PC-9 (cell line): Measurements from ENCODE around the gene HBG2. TPM values are rescaled to one million over a fixed set of nuclear protein-coding genes. Genes with fewer than 3 reads are reported as not detected.

Experiments used
- BruUV-seq: library from RNA; stranded (reverse); fragments of 400-500 nt; replicated peaks from 2 replicates; lab custom pipeline; 2021; lab: Mats Ljungman, UMichigan
- CTCF ChIA-PET: fragments of 300-600 bp; sonication (Branson Sonifier 250); formaldehyde crosslinking; loops from one replicate; lab custom pipeline; 2022; ENCODE audit warnings: antibody characterized with exemption; lab: Charles Lee
- POLR2A ChIA-PET: fragments of 300-600 bp; sonication (Branson Sonifier 250); formaldehyde crosslinking; loops from one replicate; lab custom pipeline; 2022; ENCODE audit warnings: antibody characterized with exemption; ENCODE audit not compliant: unreplicated experiment; lab: Charles Lee
- DNase-seq, 2 experiments: peaks; one replicate each; pipeline versions ENCODE4 v3.0.0 to v3.0.0-alpha.2; 2015 to 2022; ENCODE audit warnings: mixed read lengths in 1 of 2
- H2AFZ ChIP-seq: fragments of 200-600 bp; sonication (generic); 2 replicates; pipeline ENCODE4 v1.8.1; 2017; ENCODE audit warnings: antibody characterized with exemption
- H3F3A ChIP-seq: fragments of 200-600 bp; sonication (generic); 2 replicates; pipeline ENCODE4 v1.8.1; 2017; ENCODE audit warnings: antibody characterized with exemption, mild to moderate bottlenecking, low read depth; ENCODE audit not compliant: insufficient read depth
- H3K27ac ChIP-seq: fragments of 200-600 bp; sonication (generic); 2 replicates; pipeline ENCODE4 v1.6.1; 2016; ENCODE audit warnings: mixed run types
- H3K27me3 ChIP-seq: fragments of 200-600 bp; sonication (generic); 2 replicates; pipeline ENCODE4 v1.6.1; 2016; ENCODE audit warnings: low read depth, mixed run types; ENCODE audit not compliant: insufficient read depth
- H3K36me3 ChIP-seq: fragments of 200-600 bp; sonication (generic); 2 replicates; pipeline ENCODE4 v1.6.1; 2016; ENCODE audit warnings: low read depth, mixed run types
- H3K4me1 ChIP-seq: fragments of 200-600 bp; sonication (generic); replicated peaks from 2 replicates; pipeline ENCODE4 v1.6.1; 2016; ENCODE audit warnings: mixed run types; ENCODE audit not compliant: insufficient read depth
- H3K4me2 ChIP-seq: fragments of 200-600 bp; sonication (generic); 2 replicates; pipeline ENCODE4 v1.6.1; 2017; ENCODE audit warnings: mixed run types
- H3K4me3 ChIP-seq: fragments of 200-600 bp; sonication (generic); 2 replicates; pipeline ENCODE4 v1.6.1; 2016; ENCODE audit warnings: mixed run types
- H3K79me2 ChIP-seq: fragments of 200-600 bp; sonication (generic); 2 replicates; pipeline ENCODE4 v1.6.1; 2017; ENCODE audit warnings: low read depth, mixed run types
- H3K9me2 ChIP-seq: fragments of 200-600 bp; sonication (generic); 2 replicates; pipeline ENCODE4 v1.8.1; 2017; ENCODE audit warnings: mild to moderate bottlenecking; ENCODE audit not compliant: insufficient read depth
- H3K9me3 ChIP-seq: fragments of 200-600 bp; sonication (generic); 2 replicates; pipeline ENCODE4 v1.8.1; 2016; ENCODE audit warnings: low read depth; ENCODE audit not compliant: insufficient read depth
- H4K20me1 ChIP-seq: fragments of 200-600 bp; sonication (generic); 2 replicates; pipeline ENCODE4 v1.8.1; 2017; ENCODE audit not compliant: insufficient read depth
- CTCF ChIP-seq: fragments of 200-600 bp; sonication (generic); conservative IDR thresholded peaks from 2 replicates; pipeline ENCODE4 v1.6.1; 2017; ENCODE audit warnings: mixed run types, antibody characterized with exemption, mild to moderate bottlenecking, moderate library complexity
- EZH2 ChIP-seq: fragments of 200-600 bp; sonication (generic); IDR thresholded peaks from 2 replicates; pipeline ENCODE4 v1.8.0; 2017; ENCODE audit warnings: antibody characterized with exemption, low read depth
- intact Hi-C: fragments of 100-400 bp; cut with micrococcal nuclease; formaldehyde crosslinking; loops from one replicate; pipeline ENCODE4 v1.10.0; 2022; ENCODE audit not compliant: unreplicated experiment
- total RNA-seq: library from RNA; stranded (reverse); gene quantifications from 2 replicates; pipeline ENCODE4 v1.2.3, GENCODE V29; 2021

HBG2 gene
- total RNA-seq, 1 experiment from 2014 or later, result not detected

GRCh38 chr11:5230266-5230665 lies 24.3 kb downstream of the HBG2 start:
- CTCF ChIA-PET, result no interaction called here
- no peak overlapping the region for H3K27ac ChIP-seq
- H3F3A ChIP-seq, result no peaks in the 10 kb centered on the region
- no TSS peak for BruUV-seq
- H3K79me2 ChIP-seq, result no peaks in the 10 kb centered on the region
- POLR2A ChIA-PET, result no interaction called here
- intact Hi-C loops, result no loop called here
- H3K4me2 ChIP-seq, result no peak overlapping the region
- DNase-seq, result no peak
- H3K4me1 ChIP-seq, result no peaks in the 10 kb centered on the region
- H4K20me1 ChIP-seq, result no peaks in the 10 kb centered on the region
- TF ChIP-seq CTCF, result no peak
- TF ChIP-seq EZH2, result no peak
- no peak overlapping the region for H3K4me3 ChIP-seq
- no peaks in the 10 kb centered on the region for H3K9me2 ChIP-seq
- H3K9me3 ChIP-seq, result no peaks in the 10 kb centered on the region
- no peaks in the 10 kb centered on the region for H3K36me3 ChIP-seq
- no peak overlapping the region for H2AFZ ChIP-seq
- H3K27me3 ChIP-seq, result no peaks in the 10 kb centered on the region

GRCh38 chr11:5229796-5230195 lies 24.8 kb downstream of the HBG2 start:
- Histone ChIP-seq H4K20me1 (no peaks in the 10 kb centered on the region), H3K9me2 (no peaks in the 10 kb centered on the region), H3K4me1 (no peaks in the 10 kb centered on the region), H3K9me3 (no peaks in the 10 kb centered on the region), H3K27ac (no peak overlapping the region), H3K4me3 (no peak overlapping the region), H3K36me3 (no peaks in the 10 kb centered on the region), H3K27me3 (no peaks in the 10 kb centered on the region), H3K79me2 (no peaks in the 10 kb centered on the region), H3K4me2 (no peak overlapping the region), H2AFZ (no peak overlapping the region), H3F3A (no peaks in the 10 kb centered on the region)
- POLR2A ChIA-PET, result interaction anchor here (0.6 kb wide), 1 partner anchor 1211 kb away, joined by 3 read pairs; no protein-coding TSS in a partner anchor
- CTCF ChIA-PET, result no interaction called here
- BruUV-seq, result no TSS peak
- intact Hi-C loops, result no loop called here
- TF ChIP-seq EZH2, result no peak
- TF ChIP-seq CTCF, result no peak
- no peak for DNase-seq

GRCh38 chr11:5229356-5229755 lies 25.2 kb downstream of the HBG2 start:
- Histone ChIP-seq H3K27ac (no peak overlapping the region), H3K9me2 (no peaks in the 10 kb centered on the region), H3K4me3 (no peak overlapping the region), H3K4me1 (no peaks in the 10 kb centered on the region), H3K4me2 (no peak overlapping the region), H4K20me1 (no peaks in the 10 kb centered on the region), H3K9me3 (no peaks in the 10 kb centered on the region), H2AFZ (no peak overlapping the region), H3K36me3 (no peaks in the 10 kb centered on the region), H3F3A (no peaks in the 10 kb centered on the region), H3K27me3 (no peaks in the 10 kb centered on the region), H3K79me2 (no peaks in the 10 kb centered on the region)
- intact Hi-C loops, result no loop called here
- ChIA-PET POLR2A (interaction anchor here (0.6 kb wide), 1 partner anchor 1210 kb away, joined by 3 read pairs; no protein-coding TSS in a partner anchor), CTCF (no interaction called here)
- no TSS peak for BruUV-seq
- no peak for DNase-seq
- TF ChIP-seq CTCF (no peak), EZH2 (no peak)
